Measurements from ENCODE around the gene TNC. TPM values are rescaled to one million over a fixed set of nuclear protein-coding genes. Genes with fewer than 3 reads are reported as not detected.

The TNC gene
- total RNA-seq, 1 donor from 2014 or later: 5.1 TPM

GRCh38 chr9:115016344-115016743 is 101.6 kb downstream of the TNC start:
- Mint-ChIP-seq H3K9me3 (ENCODE audit: low read depth) (no peaks in the 10 kb centered on the region), H3K27me3 (peaks cover 23% of the 10 kb centered on the region), H3K27ac (peak overlapping the region; percentile 2), H3K36me3 (ENCODE audit: insufficient read depth) (no peaks in the 10 kb centered on the region), H3K4me1 (ENCODE audit: low read depth) (no peaks in the 10 kb centered on the region), H3K4me3 (ENCODE audit: low read depth) (no peak overlapping the region)
- TF ChIP-seq CTCF (IDR thresholded peaks at IDR 0.05; ENCODE audit: unreplicated experiment): no peak
- DNase-seq (ENCODE audit: low spot score, unreplicated experiment): no peak

GRCh38 chr9:115015018-115015635 is 102.8 kb downstream of the TNC start:
- peak; percentile 63 for TF ChIP-seq CTCF (IDR thresholded peaks at IDR 0.05; ENCODE audit: unreplicated experiment)
- no peaks in the 10 kb centered on the region for H3K36me3 Mint-ChIP-seq (ENCODE audit: insufficient read depth)
- H3K27ac Mint-ChIP-seq: no peak overlapping the region

GRCh38 chr9:115014438-115014837 is 103.5 kb downstream of the TNC start:
- H3K4me3 Mint-ChIP-seq (ENCODE audit: low read depth): no peak overlapping the region
- H3K4me1 Mint-ChIP-seq (ENCODE audit: low read depth): no peaks in the 10 kb centered on the region
- no peaks in the 10 kb centered on the region for H3K9me3 Mint-ChIP-seq (ENCODE audit: low read depth)
- H3K36me3 Mint-ChIP-seq (ENCODE audit: insufficient read depth): no peaks in the 10 kb centered on the region
- H3K27me3 Mint-ChIP-seq: peaks cover 34% of the 10 kb centered on the region
- no peak for DNase-seq (ENCODE audit: low spot score, unreplicated experiment)
- no peak for TF ChIP-seq CTCF (IDR thresholded peaks at IDR 0.05; ENCODE audit: unreplicated experiment)
- H3K27ac Mint-ChIP-seq: no peak overlapping the region

More at GRCh38 chr9:115015018-115015635, 102.8 kb downstream of the TNC start:
- no peak overlapping the region for H3K4me3 Mint-ChIP-seq (ENCODE audit: low read depth)
- no peaks in the 10 kb centered on the region for H3K9me3 Mint-ChIP-seq (ENCODE audit: low read depth)
- no peaks in the 10 kb centered on the region for H3K4me1 Mint-ChIP-seq (ENCODE audit: low read depth)
- DNase-seq (ENCODE audit: low spot score, unreplicated experiment): peak; percentile 15
- peaks cover 30% of the 10 kb centered on the region for H3K27me3 Mint-ChIP-seq

GRCh38 chr9:115013998-115014397 is 104.0 kb downstream of the TNC start:
- H3K36me3 Mint-ChIP-seq (ENCODE audit: insufficient read depth): no peaks in the 10 kb centered on the region
- H3K27me3 Mint-ChIP-seq: peaks cover 34% of the 10 kb centered on the region
- peak; percentile 50 for DNase-seq (ENCODE audit: low spot score, unreplicated experiment)
- no peak overlapping the region for H3K27ac Mint-ChIP-seq
- TF ChIP-seq CTCF (IDR thresholded peaks at IDR 0.05; ENCODE audit: unreplicated experiment): peak; percentile 90
- H3K4me3 Mint-ChIP-seq (ENCODE audit: low read depth): no peak overlapping the region
- no peaks in the 10 kb centered on the region for H3K4me1 Mint-ChIP-seq (ENCODE audit: low read depth)
- H3K9me3 Mint-ChIP-seq (ENCODE audit: low read depth): no peaks in the 10 kb centered on the region

- H3K36me3 Mint-ChIP-seq (ENCODE audit: insufficient read depth): no peaks in the 10 kb centered on the region
- no peak overlapping the region for H3K4me3 Mint-ChIP-seq (ENCODE audit: low read depth)
- H3K27ac Mint-ChIP-seq: no peak overlapping the region
- TF ChIP-seq CTCF (IDR thresholded peaks at IDR 0.05; ENCODE audit: unreplicated experiment): no peak
- peaks cover 31% of the 10 kb centered on the region for H3K27me3 Mint-ChIP-seq
- no peak for DNase-seq (ENCODE audit: low spot score, unreplicated experiment)
- H3K9me3 Mint-ChIP-seq (ENCODE audit: low read depth): no peaks in the 10 kb centered on the region
- H3K4me1 Mint-ChIP-seq (ENCODE audit: low read depth): no peaks in the 10 kb centered on the region
Measured at GRCh38 chr9:115012486-115012885, 105.5 kb downstream of the TNC start.

All from progenitor cell of endocrine pancreas (in vitro differentiated cells).